HepG2 (cell line): ENCODE measurements around the gene HSP90AB1. TPM values are rescaled to one million over a fixed set of nuclear protein-coding genes. Genes with fewer than 3 reads are reported as not detected.
A peak's percentile ranks its signal among the peaks of the same experiment; 100 is the strongest.

Source experiments
- AGO1 ChIP-seq: fragments of 200-400 bp; formaldehyde crosslinking; IDR thresholded peaks from 2 replicates; pipeline ENCODE4 v1.6.1; 2017; ENCODE audit warnings: mild to moderate bottlenecking, low read depth, low read length, moderate library complexity; ENCODE audit not compliant: poor library complexity, severe bottlenecking
- BRD4 ChIP-seq: sonication (generic); formaldehyde crosslinking; IDR thresholded peaks from 2 replicates; pipeline ENCODE4 v1.4.0; 2020; ENCODE audit warnings: missing genetic modification reagents
- HOXA9 ChIP-seq: sonication (generic); formaldehyde crosslinking; IDR thresholded peaks from 2 replicates; pipeline ENCODE4 v1.8.1; 2022; ENCODE audit warnings: missing genetic modification reagents, mild to moderate bottlenecking, moderate library complexity, borderline replicate concordance
- MBD4 ChIP-seq: IDR thresholded peaks from 2 replicates; pipeline ENCODE4 v1.6.1; 2012; ENCODE audit warnings: low read length, inconsistent platforms, borderline replicate concordance
- MLLT10 ChIP-seq: sonication (generic); formaldehyde crosslinking; IDR thresholded peaks from 2 replicates; pipeline ENCODE4 v1.4.0; 2020; ENCODE audit warnings: missing genetic modification reagents
- PAX8 ChIP-seq: sonication (generic); formaldehyde crosslinking; IDR thresholded peaks from 2 replicates; pipeline ENCODE4 v1.8.0; 2022; ENCODE audit warnings: mild to moderate bottlenecking, missing genetic modification reagents, borderline replicate concordance
- PHF20 ChIP-seq: sonication (generic); formaldehyde crosslinking; IDR thresholded peaks from 2 replicates; pipeline ENCODE4 v1.5.0; 2020; ENCODE audit warnings: mild to moderate bottlenecking, missing genetic modification reagents
- SNRNP70 ChIP-seq: fragments of 200-400 bp; formaldehyde crosslinking; IDR thresholded peaks from 2 replicates; pipeline ENCODE4 v1.6.1; 2017; ENCODE audit warnings: mild to moderate bottlenecking, low read depth, low read length, moderate library complexity
- ZFP36L2 ChIP-seq: sonication (generic); formaldehyde crosslinking; IDR thresholded peaks from 2 replicates; pipeline ENCODE4 v1.4.0; 2020; ENCODE audit warnings: missing genetic modification reagents
- ZNF224 ChIP-seq: sonication (generic); formaldehyde crosslinking; IDR thresholded peaks from 2 replicates; pipeline ENCODE4 v1.5.0; 2020; ENCODE audit warnings: mild to moderate bottlenecking, missing genetic modification reagents
- ZNF234 ChIP-seq: sonication (generic); formaldehyde crosslinking; conservative IDR thresholded peaks from 2 replicates; pipeline ENCODE4 v1.5.1; 2020; ENCODE audit warnings: mild to moderate bottlenecking, missing genetic modification reagents
- ZSCAN30 ChIP-seq: sonication (generic); formaldehyde crosslinking; IDR thresholded peaks from 2 replicates; pipeline ENCODE4 v1.5.0; 2020; ENCODE audit warnings: mild to moderate bottlenecking, missing genetic modification reagents
- polyA plus RNA-seq, 8 experiments: library from polyadenylated mRNA; depleted of rRNA in 3 of 8; stranded (reverse) in 7 of 8; unstranded in 1 of 8; fragments of >200 nt; fragmentation: Illumina TruSeq in 4 of 8; extraction: Trizol in 4 of 8; gene quantifications; 2 replicates each; pipeline versions ENCODE4 v1.2.1 to v1.2.3, GENCODE V29; 2011 to 2016; ENCODE audit warnings: low read depth in 4 of 8, missing spikeins in 1 of 8, mixed read lengths in 1 of 8; ENCODE audit not compliant: insufficient read depth in 1 of 8
- total RNA-seq, 5 experiments: library from RNA; depleted of rRNA; stranded (reverse); fragments of >200 nt; fragmentation: Illumina TruSeq; extraction: Trizol; gene quantifications; 2 replicates each; pipeline ENCODE4 v1.2.3, GENCODE V29; 2016; ENCODE audit warnings: low read depth in 1 of 5
- TF ChIP-seq, protein P1 (sequence below): sonication (generic); formaldehyde crosslinking; IDR thresholded peaks from 2 replicates; pipeline ENCODE4 v1.4.0; 2020; ENCODE audit warnings: missing genetic modification reagents
- TF ChIP-seq, protein P2 (sequence below): sonication (generic); formaldehyde crosslinking; IDR thresholded peaks from 2 replicates; pipeline ENCODE4 v1.4.0; 2020; ENCODE audit warnings: missing genetic modification reagents
- TF ChIP-seq, protein P3 (sequence below), 2 experiments: sonication (generic) in 1 of 2; formaldehyde crosslinking in 1 of 2; IDR thresholded peaks; 2 replicates each; pipeline versions ENCODE4 v1.6.1 to v1.9.0; 2014 to 2022; ENCODE audit warnings: antibody characterized with exemption in 1 of 2, borderline replicate concordance in 1 of 2, inconsistent platforms in 1 of 2, low read depth in 1 of 2, missing genetic modification reagents in 1 of 2

HSP90AB1 gene
- total and polyA plus RNA-seq, 2 of the 13 experiments (the other 11 are each of a cell fraction or from before 2014, with no cell fraction given) = 1,325 to 1,472 TPM

DNA sequence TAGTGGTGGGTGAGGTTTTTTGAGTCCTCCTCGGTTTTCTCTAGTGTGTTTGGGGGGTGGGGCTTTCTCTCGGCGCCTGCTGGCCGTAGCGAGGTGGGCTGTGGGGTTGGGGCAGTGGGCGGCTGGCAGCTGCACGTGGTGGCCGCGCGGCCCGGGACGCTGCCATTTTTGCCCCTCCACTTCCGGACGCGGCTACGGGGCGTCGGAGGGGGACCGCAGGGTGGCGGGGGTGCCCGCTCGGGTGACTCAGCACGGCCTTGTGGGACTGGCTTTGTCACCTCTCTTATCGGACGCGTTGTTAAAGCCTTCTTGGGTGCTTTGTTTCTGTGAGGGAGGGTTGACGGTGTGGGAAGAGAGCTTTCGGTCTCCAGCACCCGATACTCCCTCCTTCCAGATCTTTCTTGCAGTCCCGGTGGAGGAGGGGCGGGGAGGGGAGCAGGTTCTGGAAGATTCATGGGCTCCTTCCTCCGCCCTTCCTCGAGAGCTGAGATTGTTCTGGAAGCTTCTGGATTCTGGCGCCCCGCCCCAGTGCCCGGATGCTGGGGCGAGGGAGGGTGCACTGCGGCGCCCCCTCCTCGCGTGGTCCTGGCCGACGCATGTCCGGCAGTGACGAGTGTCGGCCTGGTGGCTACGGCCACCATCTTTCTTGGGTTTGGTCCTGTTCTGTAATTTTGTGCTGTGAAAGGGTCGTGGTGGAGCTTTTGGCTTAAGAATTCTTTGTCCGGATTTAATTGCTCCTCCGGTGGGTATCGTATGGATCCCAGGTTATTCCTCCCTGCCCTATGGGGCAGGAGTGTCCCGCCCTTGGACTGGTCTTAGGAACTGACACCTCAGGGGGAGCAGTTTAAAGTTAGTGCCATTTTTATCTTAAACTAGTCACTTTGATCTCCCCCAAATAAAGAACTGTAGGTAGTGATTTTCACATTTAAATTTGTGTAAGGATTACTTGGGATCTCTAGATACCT lies 719 bp downstream of the HSP90AB1 start (continued):
- TF ChIP-seq SNRNP70 (no peak), ZFP36L2 (CRISPR knock-in tag) (no peak; the same call in 1 of the 2 replicates), AGO1 (peak; percentile 94), MBD4 (0 out of 2 replicates have a peak, but pooled peaks have one; percentile 39), PAX8 (0 out of 2 replicates have a peak, but pooled peaks have one; percentile 6), BRD4 (CRISPR knock-in tag) (peak; percentile 19; the same call in 1 of the 2 replicates), ZNF234 (CRISPR knock-in tag) (peak; percentile 59; the same call in 1 of the 2 replicates), MLLT10 (CRISPR knock-in tag) (no peak), PHF20 (CRISPR knock-in tag) (peak; percentile 44), HOXA9 (CRISPR knock-in tag) (no peak), ZSCAN30 (CRISPR knock-in tag) (peak; percentile 74), ZNF224 (CRISPR knock-in tag) (peak; percentile 84)
- TF ChIP-seq, protein P1, sequence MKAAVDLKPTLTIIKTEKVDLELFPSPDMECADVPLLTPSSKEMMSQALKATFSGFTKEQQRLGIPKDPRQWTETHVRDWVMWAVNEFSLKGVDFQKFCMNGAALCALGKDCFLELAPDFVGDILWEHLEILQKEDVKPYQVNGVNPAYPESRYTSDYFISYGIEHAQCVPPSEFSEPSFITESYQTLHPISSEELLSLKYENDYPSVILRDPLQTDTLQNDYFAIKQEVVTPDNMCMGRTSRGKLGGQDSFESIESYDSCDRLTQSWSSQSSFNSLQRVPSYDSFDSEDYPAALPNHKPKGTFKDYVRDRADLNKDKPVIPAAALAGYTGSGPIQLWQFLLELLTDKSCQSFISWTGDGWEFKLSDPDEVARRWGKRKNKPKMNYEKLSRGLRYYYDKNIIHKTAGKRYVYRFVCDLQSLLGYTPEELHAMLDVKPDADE (CRISPR knock-in tag) = no peak
- TF ChIP-seq, protein P2, sequence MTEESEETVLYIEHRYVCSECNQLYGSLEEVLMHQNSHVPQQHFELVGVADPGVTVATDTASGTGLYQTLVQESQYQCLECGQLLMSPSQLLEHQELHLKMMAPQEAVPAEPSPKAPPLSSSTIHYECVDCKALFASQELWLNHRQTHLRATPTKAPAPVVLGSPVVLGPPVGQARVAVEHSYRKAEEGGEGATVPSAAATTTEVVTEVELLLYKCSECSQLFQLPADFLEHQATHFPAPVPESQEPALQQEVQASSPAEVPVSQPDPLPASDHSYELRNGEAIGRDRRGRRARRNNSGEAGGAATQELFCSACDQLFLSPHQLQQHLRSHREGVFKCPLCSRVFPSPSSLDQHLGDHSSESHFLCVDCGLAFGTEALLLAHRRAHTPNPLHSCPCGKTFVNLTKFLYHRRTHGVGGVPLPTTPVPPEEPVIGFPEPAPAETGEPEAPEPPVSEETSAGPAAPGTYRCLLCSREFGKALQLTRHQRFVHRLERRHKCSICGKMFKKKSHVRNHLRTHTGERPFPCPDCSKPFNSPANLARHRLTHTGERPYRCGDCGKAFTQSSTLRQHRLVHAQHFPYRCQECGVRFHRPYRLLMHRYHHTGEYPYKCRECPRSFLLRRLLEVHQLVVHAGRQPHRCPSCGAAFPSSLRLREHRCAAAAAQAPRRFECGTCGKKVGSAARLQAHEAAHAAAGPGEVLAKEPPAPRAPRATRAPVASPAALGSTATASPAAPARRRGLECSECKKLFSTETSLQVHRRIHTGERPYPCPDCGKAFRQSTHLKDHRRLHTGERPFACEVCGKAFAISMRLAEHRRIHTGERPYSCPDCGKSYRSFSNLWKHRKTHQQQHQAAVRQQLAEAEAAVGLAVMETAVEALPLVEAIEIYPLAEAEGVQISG = peak; percentile 38; the same call in 1 of the 2 replicates
- TF ChIP-seq, protein P3, sequence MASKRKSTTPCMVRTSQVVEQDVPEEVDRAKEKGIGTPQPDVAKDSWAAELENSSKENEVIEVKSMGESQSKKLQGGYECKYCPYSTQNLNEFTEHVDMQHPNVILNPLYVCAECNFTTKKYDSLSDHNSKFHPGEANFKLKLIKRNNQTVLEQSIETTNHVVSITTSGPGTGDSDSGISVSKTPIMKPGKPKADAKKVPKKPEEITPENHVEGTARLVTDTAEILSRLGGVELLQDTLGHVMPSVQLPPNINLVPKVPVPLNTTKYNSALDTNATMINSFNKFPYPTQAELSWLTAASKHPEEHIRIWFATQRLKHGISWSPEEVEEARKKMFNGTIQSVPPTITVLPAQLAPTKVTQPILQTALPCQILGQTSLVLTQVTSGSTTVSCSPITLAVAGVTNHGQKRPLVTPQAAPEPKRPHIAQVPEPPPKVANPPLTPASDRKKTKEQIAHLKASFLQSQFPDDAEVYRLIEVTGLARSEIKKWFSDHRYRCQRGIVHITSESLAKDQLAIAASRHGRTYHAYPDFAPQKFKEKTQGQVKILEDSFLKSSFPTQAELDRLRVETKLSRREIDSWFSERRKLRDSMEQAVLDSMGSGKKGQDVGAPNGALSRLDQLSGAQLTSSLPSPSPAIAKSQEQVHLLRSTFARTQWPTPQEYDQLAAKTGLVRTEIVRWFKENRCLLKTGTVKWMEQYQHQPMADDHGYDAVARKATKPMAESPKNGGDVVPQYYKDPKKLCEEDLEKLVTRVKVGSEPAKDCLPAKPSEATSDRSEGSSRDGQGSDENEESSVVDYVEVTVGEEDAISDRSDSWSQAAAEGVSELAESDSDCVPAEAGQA (IDR thresholded peaks at IDR 0.05; ENCODE audit: low read depth) = 0 out of 2 replicates have a peak, but pooled peaks have one; percentile 53
- TF ChIP-seq, protein P3 (CRISPR knock-in tag; IDR thresholded peaks at IDR 0.05; ENCODE audit: borderline replicate concordance) = no peak
